SKM-1 treated with dmso at 0.1 percent for 144 hours (cell line): ENCODE measurements around the gene DNAJC18.
A peak's percentile ranks its signal among the peaks of the same experiment; 100 is the strongest.

Source experiments
- DNase-seq: peaks from one replicate; lab custom pipeline; 2025; ENCODE audit not compliant: unreplicated experiment; lab: John Stamatoyannopoulos, UW

DNAJC18 gene

GRCh38 chr5:139406963-139407362, 32.4 kb downstream of the DNAJC18 start:
- no peak for DNase-seq

- no peak for DNase-seq
Observed at GRCh38 chr5:139404484-139404840, 34.9 kb downstream of the DNAJC18 start.

GRCh38 chr5:139403787-139404483, 35.4 kb downstream of the DNAJC18 start, which contains the start of gene SPATA24:
Gene SPATA24, minus strand, starts transcription at chr5:139404089. Its CDS starts 29 bp downstream, at chr5:139404060.
- peak; percentile 95 for DNase-seq

- no peak for DNase-seq
Observed at GRCh38 chr5:139403418-139403786, 35.9 kb downstream of the DNAJC18 start.

GRCh38 chr5:139402561-139403158, 36.7 kb downstream of the DNAJC18 start:
- peak; percentile 43 for DNase-seq

GRCh38 chr5:139401546-139401945, 37.8 kb downstream of the DNAJC18 start:
- DNase-seq, result no peak

- DNase-seq, result no peak
Observed at GRCh38 chr5:139399501-139400121, 39.7 kb downstream of the DNAJC18 start.

- no peak for DNase-seq
Observed at GRCh38 chr5:139397921-139398320, 41.4 kb downstream of the DNAJC18 start.

GRCh38 chr5:139396691-139397090, 42.6 kb downstream of the DNAJC18 start:
- no peak for DNase-seq

- no peak for DNase-seq
Observed at GRCh38 chr5:139395844-139396640, 43.3 kb downstream of the DNAJC18 start.

- no peak for DNase-seq
Observed at GRCh38 chr5:139394654-139395566, 44.4 kb downstream of the DNAJC18 start, which contains the start of gene PROB1. Gene PROB1, minus strand, starts transcription at chr5:139395104. Its CDS starts 23 bp downstream, at chr5:139395081.

GRCh38 chr5:139394123-139394653, 45.1 kb downstream of the DNAJC18 start:
- DNase-seq, result peak; percentile 20

GRCh38 chr5:139393497-139394122, 45.7 kb downstream of the DNAJC18 start:
- DNase-seq, result no peak

GRCh38 chr5:139392678-139393496, 46.4 kb downstream of the DNAJC18 start:
- peak; percentile 80 for DNase-seq

- no peak for DNase-seq
Observed at GRCh38 chr5:139392324-139392677, 47.0 kb downstream of the DNAJC18 start.

- no peak for DNase-seq
Observed at GRCh38 chr5:139391570-139392323, 47.6 kb downstream of the DNAJC18 start.

GRCh38 chr5:139390639-139391569, 48.4 kb downstream of the DNAJC18 start:
- DNase-seq, result no peak
